Nephron (organoid): ENCODE results near the gene RASGRF2.

ENCODE experiments used
- H3K27ac Mint-ChIP-seq, 3 experiments: 2 replicates each; pipeline ENCODE4 v1.8.0; 2020; ENCODE audit warnings: mixed read lengths in 3 of 3, mild to moderate bottlenecking in 2 of 3, moderate library complexity in 1 of 3
- H3K27me3 Mint-ChIP-seq: 2 replicates; pipeline ENCODE4 v1.8.0; 2021; ENCODE audit warnings: low read depth, mild to moderate bottlenecking, moderate library complexity, mixed read lengths
- H3K36me3 Mint-ChIP-seq: 2 replicates; pipeline ENCODE4 v1.8.0; 2020; ENCODE audit warnings: low read depth, mixed read lengths
- H3K4me1 Mint-ChIP-seq: 2 replicates; pipeline ENCODE4 v1.8.0; 2020; ENCODE audit warnings: mixed read lengths
- H3K4me3 Mint-ChIP-seq, 3 experiments: 2 replicates each; pipeline ENCODE4 v1.8.0; 2020; ENCODE audit warnings: mild to moderate bottlenecking in 3 of 3, mixed read lengths in 3 of 3, moderate library complexity in 2 of 3
- H3K9me3 Mint-ChIP-seq: 2 replicates; pipeline ENCODE4 v1.8.0; 2020; ENCODE audit warnings: mixed read lengths
- TF ChIP-seq, protein P1 (sequence below), 3 experiments: fragments of 200-600 bp; sonication (generic); IDR thresholded peaks; one replicate each; pipeline ENCODE4 v1.5.0; 2021; ENCODE audit warnings: antibody characterized with exemption in 3 of 3; ENCODE audit not compliant: unreplicated experiment in 3 of 3

Gene RASGRF2

DNA sequence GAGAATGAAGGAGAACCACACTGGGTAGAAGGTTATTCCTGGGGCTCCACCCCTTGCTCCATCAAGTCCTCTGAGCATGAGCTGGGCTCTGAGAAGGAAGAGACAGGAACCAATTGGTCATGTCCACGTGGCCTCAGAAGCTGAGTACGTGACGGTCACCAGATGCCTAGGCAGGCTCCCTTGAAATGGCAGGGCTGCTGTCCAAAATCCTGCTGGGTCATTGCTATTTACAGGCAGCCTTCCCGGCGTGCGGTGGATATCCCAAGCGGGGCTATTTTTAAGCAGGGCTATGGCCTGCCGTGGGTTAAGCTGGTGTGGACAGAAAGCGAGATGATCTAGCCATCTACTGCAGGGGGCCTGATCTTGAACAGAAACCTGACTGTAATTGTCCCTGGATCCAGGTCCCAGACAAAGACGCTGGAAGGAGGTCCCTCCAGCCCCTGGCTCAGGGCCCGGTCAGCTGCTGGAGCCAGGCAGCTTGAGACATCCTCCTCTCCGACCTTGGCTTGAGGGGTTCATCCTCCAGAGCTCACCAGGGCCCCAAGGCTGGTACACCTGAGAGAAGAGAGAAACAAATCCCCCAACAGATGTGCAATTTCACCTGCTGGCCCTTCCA, 272.4 kb downstream of the RASGRF2 start:
- H3K4me1 Mint-ChIP-seq = peaks cover 71% of the 10 kb centered on the region
- TF ChIP-seq, protein P1, sequence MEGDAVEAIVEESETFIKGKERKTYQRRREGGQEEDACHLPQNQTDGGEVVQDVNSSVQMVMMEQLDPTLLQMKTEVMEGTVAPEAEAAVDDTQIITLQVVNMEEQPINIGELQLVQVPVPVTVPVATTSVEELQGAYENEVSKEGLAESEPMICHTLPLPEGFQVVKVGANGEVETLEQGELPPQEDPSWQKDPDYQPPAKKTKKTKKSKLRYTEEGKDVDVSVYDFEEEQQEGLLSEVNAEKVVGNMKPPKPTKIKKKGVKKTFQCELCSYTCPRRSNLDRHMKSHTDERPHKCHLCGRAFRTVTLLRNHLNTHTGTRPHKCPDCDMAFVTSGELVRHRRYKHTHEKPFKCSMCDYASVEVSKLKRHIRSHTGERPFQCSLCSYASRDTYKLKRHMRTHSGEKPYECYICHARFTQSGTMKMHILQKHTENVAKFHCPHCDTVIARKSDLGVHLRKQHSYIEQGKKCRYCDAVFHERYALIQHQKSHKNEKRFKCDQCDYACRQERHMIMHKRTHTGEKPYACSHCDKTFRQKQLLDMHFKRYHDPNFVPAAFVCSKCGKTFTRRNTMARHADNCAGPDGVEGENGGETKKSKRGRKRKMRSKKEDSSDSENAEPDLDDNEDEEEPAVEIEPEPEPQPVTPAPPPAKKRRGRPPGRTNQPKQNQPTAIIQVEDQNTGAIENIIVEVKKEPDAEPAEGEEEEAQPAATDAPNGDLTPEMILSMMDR (IDR thresholded peaks at IDR 0.05; ENCODE audit: unreplicated experiment in 3 of 3) = no peak
- H3K36me3 Mint-ChIP-seq = peaks cover 6% of the 10 kb centered on the region
- H3K27ac Mint-ChIP-seq = peak overlapping the region; percentile 88 to 97 (median 94)
- H3K4me3 Mint-ChIP-seq = peak overlapping the region; percentile 82 to 86 (median 83)
- H3K9me3 Mint-ChIP-seq = no peaks in the 10 kb centered on the region
- H3K27me3 Mint-ChIP-seq = peaks cover 4% of the 10 kb centered on the region

DNA sequence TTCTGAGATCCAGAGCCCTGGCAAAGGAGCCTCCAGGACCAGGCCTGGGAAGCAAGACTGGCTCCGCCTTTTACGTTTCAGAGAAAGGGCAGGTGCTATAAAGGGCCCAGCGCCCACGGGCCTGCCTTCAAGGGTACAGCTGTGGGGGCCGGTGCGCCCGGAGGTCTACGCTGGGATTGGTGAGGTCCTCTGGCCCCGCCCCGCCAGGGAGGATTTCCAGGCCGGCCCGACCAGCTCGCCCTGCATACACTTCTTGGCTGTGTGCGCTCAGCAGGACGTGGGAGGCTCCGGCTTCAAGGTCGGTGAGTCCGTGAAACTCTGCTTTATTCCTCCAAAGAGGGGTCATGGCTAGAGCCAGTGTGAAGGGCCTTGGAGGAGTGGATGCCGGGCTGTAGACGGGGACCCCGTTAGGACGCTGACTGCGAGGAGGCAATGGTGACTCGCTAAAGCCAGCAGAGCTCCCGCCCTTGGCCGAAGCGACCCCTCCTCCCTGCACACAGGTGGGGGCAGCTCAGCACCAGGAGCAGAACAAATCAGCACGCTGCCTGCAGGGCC, 273.0 kb downstream of the RASGRF2 start, which contains the start of gene CKMT2:
CKMT2 (plus strand) TSS at position 243 of the 555 bp plus-strand sequence. CDS start 17,811 bp downstream, outside the sequence.
- Mint-ChIP-seq H3K4me3 (peak within 1 kb of the TSS; percentile 82 to 86 (median 83)), H3K9me3 (no peaks in the 10 kb centered on the region), H3K36me3 (peaks cover 6% of the 10 kb centered on the region), H3K4me1 (peaks cover 71% of the 10 kb centered on the region), H3K27me3 (peaks cover 4% of the 10 kb centered on the region), H3K27ac (peak within 1 kb of the TSS; percentile 88 to 97 (median 94))
- TF ChIP-seq, protein P1 (IDR thresholded peaks at IDR 0.05; ENCODE audit: unreplicated experiment in 3 of 3) = no peak

DNA sequence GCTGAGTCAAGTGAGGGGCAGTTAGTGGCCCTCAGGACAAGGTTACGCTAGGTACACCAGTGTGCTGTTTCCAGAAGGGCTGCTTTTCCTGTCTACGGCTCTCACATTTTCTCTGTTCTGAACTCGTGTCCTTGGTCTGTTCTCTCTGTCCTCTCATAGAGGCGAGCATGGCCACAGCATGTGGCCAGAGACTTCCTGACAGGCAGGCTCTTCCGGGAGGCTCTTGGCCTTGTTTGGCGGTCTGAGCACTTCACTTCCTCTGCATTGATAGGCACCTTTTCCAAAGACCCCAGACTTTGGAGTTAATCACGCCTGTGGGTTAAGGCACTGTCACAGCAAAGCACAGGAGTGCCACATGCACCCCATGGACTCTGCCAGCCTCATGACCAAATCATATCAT, 274.1 kb downstream of the RASGRF2 start:
- peak overlapping the region; percentile 12 to 73 (median 57) for H3K4me3 Mint-ChIP-seq
- peaks cover 64% of the 10 kb centered on the region for H3K4me1 Mint-ChIP-seq
- no peaks in the 10 kb centered on the region for H3K9me3 Mint-ChIP-seq
- peaks cover 13% of the 10 kb centered on the region for H3K36me3 Mint-ChIP-seq
- peaks cover 4% of the 10 kb centered on the region for H3K27me3 Mint-ChIP-seq
- TF ChIP-seq, protein P1 (IDR thresholded peaks at IDR 0.05; ENCODE audit: unreplicated experiment in 3 of 3) = no peak
- H3K27ac Mint-ChIP-seq = peak overlapping the region; percentile 47 to 97 (median 94)

DNA sequence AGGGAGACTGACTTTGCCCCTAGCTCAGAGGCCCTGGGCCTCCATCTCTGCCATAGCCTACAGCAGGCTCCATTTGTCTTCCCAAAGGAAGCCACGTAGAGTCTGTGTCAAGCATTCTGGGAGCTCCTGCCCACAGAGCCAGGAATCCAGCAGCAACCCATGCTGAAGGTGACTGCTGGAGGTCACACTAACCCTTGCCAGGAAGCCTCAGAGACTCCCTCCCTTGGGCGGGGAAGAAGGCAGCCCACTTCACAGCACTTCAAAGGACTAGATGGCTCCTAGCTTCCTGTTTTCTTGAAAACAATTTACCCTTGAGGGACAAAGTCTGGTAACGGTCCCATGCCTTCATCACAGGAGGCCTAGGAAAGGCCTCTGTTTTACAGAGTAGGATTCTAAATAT, 274.6 kb downstream of the RASGRF2 start:
- H3K4me1 Mint-ChIP-seq = peaks cover 62% of the 10 kb centered on the region
- H3K27me3 Mint-ChIP-seq = peaks cover 4% of the 10 kb centered on the region
- H3K4me3 Mint-ChIP-seq = no peak overlapping the region
- TF ChIP-seq, protein P1 (IDR thresholded peaks at IDR 0.05; ENCODE audit: unreplicated experiment in 3 of 3) = no peak
- no peak overlapping the region for H3K27ac Mint-ChIP-seq
- peaks cover 13% of the 10 kb centered on the region for H3K36me3 Mint-ChIP-seq
- no peaks in the 10 kb centered on the region for H3K9me3 Mint-ChIP-seq

DNA sequence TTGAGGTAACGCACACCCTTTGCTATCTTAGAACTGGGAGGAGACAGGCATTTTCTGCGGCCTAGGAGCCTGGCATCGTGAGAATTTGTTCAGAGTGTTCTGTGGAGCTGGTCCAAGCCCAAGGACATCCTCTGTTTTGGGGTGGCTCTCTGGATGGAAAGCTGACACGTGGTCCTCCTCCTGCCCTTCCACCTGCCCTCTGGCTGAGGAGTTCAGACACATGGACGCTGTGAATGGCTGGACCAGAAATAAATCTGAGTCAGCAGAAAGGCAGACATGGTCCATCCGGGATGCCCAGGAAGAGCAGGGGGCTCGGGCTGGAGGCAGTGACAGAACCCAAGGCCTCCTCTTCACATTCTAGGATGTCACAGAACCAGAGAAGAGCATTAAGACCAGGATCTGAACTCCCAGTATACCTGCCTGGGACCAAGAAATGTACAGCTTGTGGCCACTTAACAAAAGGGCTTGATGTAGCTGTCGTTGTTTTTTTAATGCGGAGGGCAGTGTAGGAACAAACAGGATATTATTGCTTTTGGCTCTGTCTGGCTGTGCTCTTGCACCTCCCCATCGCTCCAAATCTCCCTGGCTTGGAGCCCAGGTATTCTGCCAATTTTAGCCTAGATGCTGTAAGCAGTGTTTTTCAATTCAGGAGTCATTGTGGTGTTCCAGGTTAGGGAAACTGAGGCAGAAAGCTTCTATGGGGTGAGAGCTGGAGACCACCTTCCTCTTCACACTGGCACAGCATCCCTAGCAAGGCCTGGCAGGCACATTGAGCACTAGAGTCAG, 275.3 kb downstream of the RASGRF2 start:
- Mint-ChIP-seq H3K36me3 (peaks cover 13% of the 10 kb centered on the region), H3K4me1 (peaks cover 58% of the 10 kb centered on the region), H3K4me3 (peak overlapping the region in 1 of 3 experiments; percentile 18), H3K27ac (peak overlapping the region in 1 of 3 experiments; percentile 6), H3K27me3 (peaks cover 1% of the 10 kb centered on the region), H3K9me3 (no peaks in the 10 kb centered on the region)
- TF ChIP-seq, protein P1 (IDR thresholded peaks at IDR 0.05; ENCODE audit: unreplicated experiment in 3 of 3) = no peak
